Measurements from ENCODE around the gene HNF4A.

HNF4A gene

GRCh38 chr20:44426879-44427790, 71.6 kb downstream of the HNF4A start:
- no peak for DNase-seq

GRCh38 chr20:44427804-44428173, 72.3 kb downstream of the HNF4A start:
- DNase-seq, result no peak

GRCh38 chr20:44428174-44429016, 72.9 kb downstream of the HNF4A start:
- no peak for DNase-seq

- no peak for DNase-seq
These were observed 73.5 kb downstream of the HNF4A start for GRCh38 chr20:44429017-44429339.

- no peak for DNase-seq
These were observed 74.1 kb downstream of the HNF4A start for GRCh38 chr20:44429419-44430269.

- DNase-seq, result no peak
These were observed 75.0 kb downstream of the HNF4A start for GRCh38 chr20:44430270-44431065.

GRCh38 chr20:44431118-44431501, 75.6 kb downstream of the HNF4A start:
- no peak for DNase-seq

- no peak for DNase-seq
These were observed 76.2 kb downstream of the HNF4A start for GRCh38 chr20:44431502-44432234.

- no peak for DNase-seq
These were observed 77.4 kb downstream of the HNF4A start for GRCh38 chr20:44432618-44433577.

- no peak for DNase-seq
These were observed 78.4 kb downstream of the HNF4A start for GRCh38 chr20:44433751-44434538.

- DNase-seq, result no peak
These were observed 80.3 kb downstream of the HNF4A start for GRCh38 chr20:44435630-44436335.

GRCh38 chr20:44436393-44436792, 80.9 kb downstream of the HNF4A start:
- DNase-seq, result no peak

GRCh38 chr20:44437497-44437896, 82.0 kb downstream of the HNF4A start:
- no peak for DNase-seq

GRCh38 chr20:44438782-44439181, 83.3 kb downstream of the HNF4A start:
- no peak for DNase-seq

- DNase-seq, result no peak
These were observed 83.8 kb downstream of the HNF4A start for GRCh38 chr20:44439318-44439717.

GRCh38 chr20:44442298-44443070, 87.0 kb downstream of the HNF4A start:
- no peak for DNase-seq

- DNase-seq, result no peak
These were observed 90.5 kb downstream of the HNF4A start for GRCh38 chr20:44445742-44446710.
